HUES48 (cell line): ENCODE measurements around the gene CENPT.

Source experiments
- H3K27ac ChIP-seq: one replicate; pipeline ENCODE4 v1.7.0; 2013; ENCODE audit warnings: low read depth, low read length, inconsistent platforms
- H3K27me3 ChIP-seq: 2 replicates; pipeline ENCODE4 v1.6.1; 2013; ENCODE audit warnings: mild to moderate bottlenecking, low read length; ENCODE audit not compliant: control insufficient read depth, insufficient read depth
- H3K36me3 ChIP-seq: 2 replicates; pipeline ENCODE4 v1.6.1; 2013; ENCODE audit warnings: low read length; ENCODE audit not compliant: control insufficient read depth, insufficient read depth
- H3K4me1 ChIP-seq: 2 replicates; pipeline ENCODE4 v1.6.1; 2013; ENCODE audit warnings: mild to moderate bottlenecking, low read length; ENCODE audit not compliant: control insufficient read depth, insufficient read depth
- H3K4me3 ChIP-seq: 2 replicates; pipeline ENCODE4 v1.5.1; 2013; ENCODE audit warnings: mild to moderate bottlenecking, low read depth, low read length
- H3K9ac ChIP-seq: 2 replicates; pipeline ENCODE4 v1.6.1; 2013; ENCODE audit warnings: mild to moderate bottlenecking, low read depth, low read length, moderate library complexity
- H3K9me3 ChIP-seq: 2 replicates; pipeline ENCODE4 v1.6.1; 2013; ENCODE audit warnings: low read length; ENCODE audit not compliant: control insufficient read depth, insufficient read depth

CENPT gene

DNA sequence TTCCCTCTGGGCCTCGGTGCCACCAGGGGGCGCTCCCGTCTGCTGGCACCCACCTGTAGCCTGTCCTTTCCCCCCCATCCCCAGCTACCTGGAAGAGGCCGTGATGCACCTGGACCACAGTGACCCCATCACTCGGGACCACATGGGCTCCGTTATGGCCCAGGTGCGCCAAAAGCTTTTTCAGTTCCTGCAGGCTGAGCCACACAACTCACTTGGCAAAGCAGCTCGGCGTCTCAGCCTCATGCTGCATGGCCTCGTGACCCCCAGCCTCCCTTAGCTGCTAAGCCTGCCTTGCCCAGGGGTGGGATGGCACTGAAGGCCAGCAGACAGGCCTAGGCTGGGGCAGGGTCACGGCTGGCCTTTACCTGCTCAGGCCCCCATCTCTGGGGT lies 36.4 kb upstream of the CENPT start:
- H3K4me1 ChIP-seq, result peaks cover 18% of the 10 kb centered on the region
- H3K9ac ChIP-seq, result no peak overlapping the region
- no peak overlapping the region for H3K4me3 ChIP-seq
- H3K9me3 ChIP-seq, result no peaks in the 10 kb centered on the region
- no peaks in the 10 kb centered on the region for H3K27me3 ChIP-seq
- peaks cover 54% of the 10 kb centered on the region for H3K36me3 ChIP-seq
- no peak overlapping the region for H3K27ac ChIP-seq

- Histone ChIP-seq H3K36me3 (peaks cover 59% of the 10 kb centered on the region), H3K4me1 (peaks cover 18% of the 10 kb centered on the region), H3K9me3 (no peaks in the 10 kb centered on the region), H3K27ac (no peak overlapping the region), H3K9ac (no peak overlapping the region), H3K4me3 (no peak overlapping the region), H3K27me3 (no peaks in the 10 kb centered on the region)
Observed at GRCh38 chr16:67883146-67883871, 35.8 kb upstream of the CENPT start.

DNA sequence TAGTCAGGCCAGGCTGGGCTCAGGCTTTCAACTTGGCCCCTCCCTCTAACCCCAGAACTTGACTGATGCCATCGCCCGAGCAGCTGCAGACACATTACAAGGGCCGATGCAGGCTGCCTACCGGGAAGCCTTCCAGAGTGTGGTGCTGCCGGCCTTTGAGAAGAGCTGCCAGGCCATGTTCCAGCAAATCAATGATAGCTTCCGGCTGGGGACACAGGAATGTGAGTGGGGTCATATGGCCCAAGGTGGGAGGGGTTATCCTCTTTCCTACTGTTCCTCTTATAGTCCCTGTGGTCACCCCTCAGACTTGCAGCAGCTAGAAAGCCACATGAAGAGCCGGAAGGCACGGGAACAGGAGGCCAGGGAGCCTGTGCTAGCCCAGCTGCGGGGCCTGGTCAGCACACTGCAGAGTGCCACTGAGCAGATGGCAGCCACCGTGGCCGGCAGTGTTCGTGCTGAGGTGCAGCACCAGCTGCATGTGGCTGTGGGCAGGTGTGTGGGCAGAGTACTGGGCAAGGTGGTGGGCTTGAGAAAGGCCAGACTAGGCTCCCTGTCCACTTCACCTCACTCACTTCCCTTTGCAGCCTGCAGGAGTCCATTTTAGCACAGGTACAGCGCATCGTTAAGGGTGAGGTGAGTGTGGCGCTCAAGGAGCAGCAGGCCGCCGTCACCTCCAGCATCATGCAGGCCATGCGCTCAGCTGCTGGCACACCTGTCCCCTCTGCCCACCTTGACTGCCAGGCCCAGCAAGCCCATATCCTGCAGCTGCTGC lies 35.1 kb upstream of the CENPT start:
- H3K27ac ChIP-seq, result no peak overlapping the region
- no peaks in the 10 kb centered on the region for H3K27me3 ChIP-seq
- H3K4me3 ChIP-seq, result no peak overlapping the region
- H3K36me3 ChIP-seq, result peaks cover 67% of the 10 kb centered on the region
- H3K9me3 ChIP-seq, result no peaks in the 10 kb centered on the region
- no peak overlapping the region for H3K9ac ChIP-seq
- H3K4me1 ChIP-seq, result peaks cover 18% of the 10 kb centered on the region

GRCh38 chr16:67881621-67882161 lies 34.2 kb upstream of the CENPT start:
- Histone ChIP-seq H3K9ac (no peak overlapping the region), H3K27me3 (no peaks in the 10 kb centered on the region), H3K27ac (no peak overlapping the region), H3K9me3 (no peaks in the 10 kb centered on the region), H3K36me3 (peaks cover 75% of the 10 kb centered on the region), H3K4me1 (peaks cover 17% of the 10 kb centered on the region), H3K4me3 (no peak overlapping the region)

DNA sequence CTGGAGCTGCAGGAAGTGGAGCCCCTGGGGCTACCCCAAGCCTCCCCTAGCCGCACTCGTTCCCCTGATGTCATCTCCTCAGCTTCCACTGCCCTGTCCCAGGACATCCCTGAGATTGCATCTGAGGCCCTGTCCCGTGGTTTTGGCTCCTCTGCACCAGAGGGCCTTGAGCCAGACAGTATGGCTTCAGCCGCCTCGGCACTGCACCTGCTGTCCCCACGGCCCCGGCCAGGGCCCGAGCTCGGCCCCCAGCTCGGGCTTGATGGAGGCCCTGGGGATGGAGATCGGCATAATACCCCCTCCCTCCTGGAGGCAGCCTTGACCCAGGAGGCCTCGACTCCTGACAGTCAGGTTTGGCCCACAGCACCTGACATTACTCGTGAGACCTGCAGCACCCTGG lies 33.1 kb upstream of the CENPT start:
- Histone ChIP-seq H3K4me1 (peaks cover 11% of the 10 kb centered on the region), H3K36me3 (peaks cover 85% of the 10 kb centered on the region), H3K4me3 (no peak overlapping the region), H3K27me3 (no peaks in the 10 kb centered on the region), H3K27ac (no peak overlapping the region), H3K9ac (no peak overlapping the region), H3K9me3 (no peaks in the 10 kb centered on the region)

DNA sequence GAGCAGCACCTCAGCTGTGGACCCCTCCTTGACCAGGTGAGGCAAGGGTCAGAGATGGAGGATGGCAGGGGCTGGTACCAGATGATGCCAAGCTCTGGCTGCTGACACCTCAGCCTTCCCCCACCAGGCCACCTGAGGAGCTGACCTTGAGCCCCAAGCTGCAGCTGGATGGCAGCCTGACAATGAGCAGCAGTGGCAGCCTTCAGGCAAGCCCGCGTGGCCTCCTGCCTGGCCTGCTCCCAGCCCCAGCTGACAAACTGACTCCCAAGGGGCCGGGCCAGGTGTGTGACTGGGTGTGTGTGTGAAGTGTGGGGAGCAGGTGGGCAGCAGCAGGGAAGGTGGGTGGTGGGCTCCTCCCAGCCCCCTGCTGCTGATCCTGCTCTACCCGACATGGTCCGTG lies 32.4 kb upstream of the CENPT start:
- H3K27me3 ChIP-seq, result no peaks in the 10 kb centered on the region
- no peaks in the 10 kb centered on the region for H3K9me3 ChIP-seq
- no peak overlapping the region for H3K27ac ChIP-seq
- peaks cover 85% of the 10 kb centered on the region for H3K36me3 ChIP-seq
- no peak overlapping the region for H3K9ac ChIP-seq
- H3K4me1 ChIP-seq, result peaks cover 5% of the 10 kb centered on the region
- no peak overlapping the region for H3K4me3 ChIP-seq

GRCh38 chr16:67879462-67879861 lies 32.0 kb upstream of the CENPT start:
- Histone ChIP-seq H3K4me1 (peaks cover 3% of the 10 kb centered on the region), H3K4me3 (no peak overlapping the region), H3K9me3 (no peaks in the 10 kb centered on the region), H3K27ac (no peak overlapping the region), H3K36me3 (peaks cover 85% of the 10 kb centered on the region), H3K27me3 (no peaks in the 10 kb centered on the region), H3K9ac (no peak overlapping the region)

GRCh38 chr16:67878846-67879245 lies 31.4 kb upstream of the CENPT start:
- Histone ChIP-seq H3K4me1 (peaks cover 2% of the 10 kb centered on the region; the same call in 1 of the 2 replicates), H3K9me3 (no peaks in the 10 kb centered on the region), H3K36me3 (peaks cover 80% of the 10 kb centered on the region), H3K27me3 (no peaks in the 10 kb centered on the region), H3K27ac (no peak overlapping the region), H3K9ac (no peak overlapping the region), H3K4me3 (no peak overlapping the region)

DNA sequence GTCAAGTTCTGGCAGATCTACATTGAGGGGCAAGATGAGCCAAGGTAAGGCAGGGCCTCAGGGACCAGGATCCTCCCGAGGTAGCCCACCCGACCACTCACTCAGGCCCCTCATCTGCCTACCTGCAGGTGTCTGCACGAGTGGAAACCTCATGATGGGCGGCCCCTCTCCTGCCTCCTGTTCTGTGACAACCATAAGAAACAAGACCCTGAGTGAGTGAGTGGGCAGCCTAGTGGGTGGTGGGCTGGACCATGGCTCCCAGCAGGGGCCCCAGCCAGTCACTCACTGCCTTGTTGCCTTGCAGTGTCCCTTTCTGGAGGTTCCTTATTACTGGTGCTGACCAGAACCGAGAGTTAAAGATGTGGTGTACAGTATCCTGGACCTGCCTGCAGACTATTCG lies 30.7 kb upstream of the CENPT start:
- Histone ChIP-seq H3K9me3 (no peaks in the 10 kb centered on the region), H3K9ac (no peak overlapping the region), H3K36me3 (peaks cover 75% of the 10 kb centered on the region), H3K4me1 (0 out of 2 replicates have a peak, but pooled peaks cover 2% of the 10 kb centered on the region), H3K27me3 (no peaks in the 10 kb centered on the region), H3K4me3 (no peak overlapping the region), H3K27ac (no peak overlapping the region)

DNA sequence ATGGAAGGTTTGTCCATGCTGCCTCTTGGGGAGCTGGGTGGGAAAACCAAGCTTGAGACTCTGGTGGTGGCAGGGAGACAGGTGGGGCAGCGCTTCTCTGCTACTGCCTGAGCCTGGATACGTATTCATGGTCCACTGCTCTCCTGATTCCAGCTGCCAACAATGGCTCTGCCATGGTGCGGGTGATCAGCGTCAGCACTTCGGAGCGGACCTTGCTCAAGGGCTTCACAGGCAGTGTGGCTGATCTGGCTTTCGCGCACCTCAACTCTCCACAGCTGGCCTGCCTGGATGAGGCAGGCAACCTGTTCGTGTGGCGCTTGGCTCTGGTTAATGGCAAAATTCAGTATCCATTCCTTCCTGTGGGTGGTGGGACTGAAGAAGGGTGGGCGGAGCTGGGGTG lies 29.6 kb upstream of the CENPT start:
- H3K4me3 ChIP-seq, result no peak overlapping the region
- no peak overlapping the region for H3K9ac ChIP-seq
- H3K27me3 ChIP-seq, result no peaks in the 10 kb centered on the region
- peaks cover 65% of the 10 kb centered on the region for H3K36me3 ChIP-seq
- H3K27ac ChIP-seq, result no peak overlapping the region
- H3K4me1 ChIP-seq, result peaks cover 2% of the 10 kb centered on the region; the same call in 1 of the 2 replicates
- no peaks in the 10 kb centered on the region for H3K9me3 ChIP-seq

- peaks cover 64% of the 10 kb centered on the region for H3K36me3 ChIP-seq
- peak overlapping the region; percentile 95 for H3K4me3 ChIP-seq
- no peaks in the 10 kb centered on the region for H3K27me3 ChIP-seq
Observed at GRCh38 chr16:67874372-67874771, 26.9 kb upstream of the CENPT start.

More at GRCh38 chr16:67874372-67874771, 26.9 kb upstream of the CENPT start:
- no peak overlapping the region for H3K9ac ChIP-seq
- H3K27ac ChIP-seq, result no peak overlapping the region
- peaks cover 2% of the 10 kb centered on the region; the same call in 1 of the 2 replicates for H3K4me1 ChIP-seq
- no peaks in the 10 kb centered on the region for H3K9me3 ChIP-seq
